Aorta (tissue), 5 donors: Measurements from ENCODE around the gene COP1. TPM values are rescaled to one million over a fixed set of nuclear protein-coding genes. Genes with fewer than 3 reads are reported as not detected.

Experiments
- ATAC-seq: fragments of 200-7000 bp; cut with Tn5 transposase; one replicate; pipeline ENCODE4 v1.9.1; 2022; ENCODE audit warnings: moderate library complexity; ENCODE audit not compliant: low FRiP score
- DNase-seq, 2 donors: peaks; one replicate each; pipeline ENCODE4 v3.0.0-alpha.2; 2020
- H3K27ac ChIP-seq, 2 donors: one replicate each; pipeline ENCODE4 v1.5.1; 2013; ENCODE audit warnings: low read length in 2 of 2, mild to moderate bottlenecking in 2 of 2, moderate library complexity in 2 of 2, control low read depth in 1 of 2, inconsistent platforms in 1 of 2, low read depth in 1 of 2
- H3K27me3 ChIP-seq, 2 donors: one replicate each; pipeline ENCODE4 v1.6.1; 2013; ENCODE audit warnings: control low read depth in 1 of 2, low read length in 1 of 2, mild to moderate bottlenecking in 1 of 2, moderate library complexity in 1 of 2; ENCODE audit not compliant: insufficient read depth in 2 of 2, control insufficient read depth in 1 of 2
- H3K36me3 ChIP-seq, 2 donors: one replicate each; pipeline ENCODE4 v1.6.1; 2013; ENCODE audit warnings: control low read depth in 1 of 2, low read length in 1 of 2, mild to moderate bottlenecking in 1 of 2; ENCODE audit not compliant: insufficient read depth in 2 of 2, control insufficient read depth in 1 of 2
- H3K4me1 ChIP-seq, 2 donors: one replicate each; pipeline ENCODE4 v1.6.1; 2013; ENCODE audit warnings: low read length in 2 of 2, control low read depth in 1 of 2, mild to moderate bottlenecking in 1 of 2, moderate library complexity in 1 of 2; ENCODE audit not compliant: insufficient read depth in 2 of 2, control insufficient read depth in 1 of 2
- H3K4me3 ChIP-seq, 2 donors: one replicate each; pipeline ENCODE4 v1.5.1; 2013; ENCODE audit warnings: low read length in 2 of 2, control low read depth in 1 of 2, mild to moderate bottlenecking in 1 of 2
- H3K9me3 ChIP-seq: one replicate; pipeline ENCODE4 v1.6.1; 2013; ENCODE audit warnings: mild to moderate bottlenecking, low read length; ENCODE audit not compliant: control insufficient read depth
- WGBS, 2 donors: extraction: QIAGEN DNeasy Blood & Tissue Kit; methylation state at CpG; one replicate each; pipeline ENCODE4 v1.1.7; 2013; 5-methylcytosine and 5-hydroxymethylcytosine counted together
- intact Hi-C, 2 donors: fragments of 100-400 bp; cut with DNase I; formaldehyde crosslinking; loops; one replicate each; pipeline versions ENCODE4 v1.14.2 to v1.15.0; 2022
- polyA plus RNA-seq, 2 donors: library from polyadenylated mRNA; stranded (reverse); fragments of 200-250 nt; gene quantifications; one replicate each; pipeline ENCODE4 v1.2.3, GENCODE V29; 2013
- total RNA-seq, 2 donors: library from RNA; stranded (reverse); fragmentation: NEBNext Ultra II Directional; extraction: Animal tissue kit (Norgen Biotek cat#: 25700); gene quantifications; one replicate each; pipeline ENCODE4 v1.2.1, GENCODE V29; 2021
- donor health status: healthy with polysubstance abuse.
- donor health status: Bipolar disorder and iron deficiency.
- donor health status: DM: no; HTN: no; CAD: no.
- donor health status: DM: no; HTN: no; CAD: no.
- donor health status: DM: yes; HTN: yes; CAD: no.

COP1 gene
- total and polyA plus RNA-seq, 4 donors = 30.4 to 54.2 (median 37.8) TPM

- ATAC-seq = no peak
- H3K4me1 ChIP-seq = peaks cover 0 to 3% of the 10 kb centered on the region in 2 donors
- no peak overlapping the region for H3K4me3 ChIP-seq
- no peaks in the 10 kb centered on the region for H3K27me3 ChIP-seq
- H3K9me3 ChIP-seq = no peaks in the 10 kb centered on the region
- no peak overlapping the region for H3K27ac ChIP-seq
- no peaks in the 10 kb centered on the region for H3K36me3 ChIP-seq
- DNase-seq = no peak
- 81 to 86% methylated on average over 1 of the region's 1 CpG for WGBS, 2 donors
- intact Hi-C loops = no loop called here
Observed at GRCh38 chr1:176055398-176055797, 151.7 kb downstream of the COP1 start.

- no peaks in the 10 kb centered on the region for H3K27me3 ChIP-seq
- intact Hi-C loops = no loop called here
- no peak overlapping the region for H3K4me3 ChIP-seq
- no peak overlapping the region for H3K27ac ChIP-seq
- H3K9me3 ChIP-seq = no peaks in the 10 kb centered on the region
- peaks cover 0 to 3% of the 10 kb centered on the region in 2 donors for H3K4me1 ChIP-seq
- ATAC-seq (no peak), DNase-seq (no peak)
- WGBS, 2 donors = 81 to 85% methylated on average over 4 of the region's 4 CpGs
- no peaks in the 10 kb centered on the region for H3K36me3 ChIP-seq
Observed at GRCh38 chr1:176051902-176052518, 155.1 kb downstream of the COP1 start.

GRCh38 chr1:176051402-176051801 is 155.7 kb downstream of the COP1 start:
- 88 to 90% methylated on average over 3 of the region's 3 CpGs for WGBS, 2 donors
- no peaks in the 10 kb centered on the region for H3K27me3 ChIP-seq
- no peak overlapping the region for H3K27ac ChIP-seq
- ATAC-seq (no peak), DNase-seq (no peak)
- intact Hi-C loops = no loop called here
- H3K4me3 ChIP-seq = no peak overlapping the region
- H3K4me1 ChIP-seq = peaks cover 0 to 3% of the 10 kb centered on the region in 2 donors
- no peaks in the 10 kb centered on the region for H3K36me3 ChIP-seq
- H3K9me3 ChIP-seq = no peaks in the 10 kb centered on the region

GRCh38 chr1:176049582-176049981 is 157.5 kb downstream of the COP1 start:
- Histone ChIP-seq H3K27me3 (no peaks in the 10 kb centered on the region), H3K27ac (no peak overlapping the region), H3K36me3 (no peaks in the 10 kb centered on the region), H3K4me1 (peaks cover 0 to 3% of the 10 kb centered on the region in 2 donors), H3K4me3 (no peak overlapping the region), H3K9me3 (no peaks in the 10 kb centered on the region)
- intact Hi-C loops = no loop called here
- DNase-seq (no peak), ATAC-seq (no peak)

DNA sequence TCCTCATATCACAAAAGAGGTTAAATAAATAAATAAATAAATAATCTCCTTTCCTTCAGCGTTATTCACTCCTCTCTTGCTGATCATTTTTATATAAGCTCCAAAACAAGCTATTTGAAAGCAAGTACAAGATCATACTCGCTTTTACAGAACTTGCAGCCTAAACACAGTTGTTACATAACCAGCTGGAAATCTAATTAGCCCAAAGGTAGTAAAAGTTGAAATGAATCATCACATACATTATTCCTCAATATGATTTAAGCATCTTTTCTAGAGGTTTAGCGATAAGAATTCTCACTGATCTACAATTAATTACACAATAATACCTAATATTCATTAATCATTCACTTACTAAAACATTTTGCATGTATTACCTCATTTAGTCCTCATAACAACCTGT is 160.2 kb downstream of the COP1 start:
- ATAC-seq (no peak), DNase-seq (no peak)
- no peak overlapping the region for H3K27ac ChIP-seq
- no peaks in the 10 kb centered on the region for H3K27me3 ChIP-seq
- H3K4me1 ChIP-seq = no peaks in the 10 kb centered on the region
- intact Hi-C loops = no loop called here
- 96 to 98% methylated on average over 3 of the region's 3 CpGs for WGBS, 2 donors
- H3K9me3 ChIP-seq = no peaks in the 10 kb centered on the region
- no peak overlapping the region for H3K4me3 ChIP-seq
- no peaks in the 10 kb centered on the region for H3K36me3 ChIP-seq

- ATAC-seq = no peak
- no peaks in the 10 kb centered on the region for H3K36me3 ChIP-seq
- DNase-seq = no peak
- H3K9me3 ChIP-seq = no peaks in the 10 kb centered on the region
- H3K4me3 ChIP-seq = no peak overlapping the region
- intact Hi-C loops = no loop called here
- H3K27me3 ChIP-seq = no peaks in the 10 kb centered on the region
- no peak overlapping the region for H3K27ac ChIP-seq
- no peaks in the 10 kb centered on the region for H3K4me1 ChIP-seq
Observed at GRCh38 chr1:176043537-176043936, 163.5 kb downstream of the COP1 start.

DNA sequence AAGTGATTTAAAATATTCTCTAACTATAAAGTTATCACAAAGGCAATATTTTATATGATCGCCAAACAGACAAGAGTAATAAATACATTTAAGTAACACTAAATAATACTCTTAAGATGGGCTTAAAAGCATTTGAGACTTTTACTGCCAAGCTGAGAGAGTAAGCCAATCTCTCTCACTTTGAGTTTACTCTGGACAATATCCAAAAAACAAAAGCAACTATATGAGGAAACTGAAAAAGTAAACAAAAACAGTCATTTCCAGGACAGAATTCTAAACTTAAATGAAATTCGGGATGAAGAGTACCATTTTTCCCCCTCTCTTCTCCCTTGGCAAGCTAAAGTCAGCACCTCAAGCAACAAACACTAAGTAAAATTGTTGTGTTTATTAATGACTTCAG is 173.2 kb downstream of the COP1 start:
- intact Hi-C loops = no loop called here
- Histone ChIP-seq H3K4me1 (peaks cover 0 to 3% of the 10 kb centered on the region in 2 donors), H3K9me3 (no peaks in the 10 kb centered on the region), H3K27me3 (no peaks in the 10 kb centered on the region), H3K4me3 (no peak overlapping the region), H3K27ac (no peak overlapping the region), H3K36me3 (no peaks in the 10 kb centered on the region)
- 19 to 24% methylated on average over 2 of the region's 2 CpGs for WGBS, 2 donors
- no peak for ATAC-seq
- no peak for DNase-seq

- no peak for ATAC-seq
- 0 to 11% methylated on average over 1 of the region's 1 CpG for WGBS, 2 donors
- intact Hi-C loops = no loop called here
Observed at GRCh38 chr1:176033474-176033873, 173.6 kb downstream of the COP1 start.

GRCh38 chr1:176032040-176032645 is 174.9 kb downstream of the COP1 start:
- ATAC-seq = no peak
- 84 to 88% methylated on average over 2 of the region's 2 CpGs for WGBS, 2 donors

More at GRCh38 chr1:176033474-176033873, 173.6 kb downstream of the COP1 start:
- Histone ChIP-seq H3K27ac (no peak overlapping the region), H3K4me1 (peaks cover 0 to 3% of the 10 kb centered on the region in 2 donors), H3K9me3 (no peaks in the 10 kb centered on the region), H3K4me3 (no peak overlapping the region), H3K27me3 (no peaks in the 10 kb centered on the region), H3K36me3 (no peaks in the 10 kb centered on the region)
- no peak for DNase-seq

More at GRCh38 chr1:176032040-176032645, 174.9 kb downstream of the COP1 start:
- H3K4me3 ChIP-seq = no peak overlapping the region
- peaks cover 0 to 3% of the 10 kb centered on the region in 2 donors for H3K4me1 ChIP-seq
- no peaks in the 10 kb centered on the region for H3K27me3 ChIP-seq
- H3K36me3 ChIP-seq = no peaks in the 10 kb centered on the region
- DNase-seq = no peak
- H3K27ac ChIP-seq = no peak overlapping the region
- intact Hi-C loops = no loop called here
- no peaks in the 10 kb centered on the region for H3K9me3 ChIP-seq
